ENCODE data around the gene SULT1E1.

Gene SULT1E1

GRCh38 chr4:69860052-69860451 lies at the start of gene SULT1E1:
SULT1E1 (minus strand) TSS chr4:69860145; CDS start chr4:69857644, 2,501 bp downstream.
- DNase-seq (ENCODE audit: low spot score): no peak

- DNase-seq (ENCODE audit: low spot score): no peak
Observed at GRCh38 chr4:69909195-69909594, 49.2 kb upstream of the SULT1E1 start.

- peak; percentile 5 for DNase-seq (ENCODE audit: low spot score)
Observed at GRCh38 chr4:69907151-69907550, 47.2 kb upstream of the SULT1E1 start.

- DNase-seq (ENCODE audit: low spot score): peak; percentile 43
Observed at GRCh38 chr4:69896530-69897116, 36.7 kb upstream of the SULT1E1 start.

GRCh38 chr4:69894721-69895120 lies 34.8 kb upstream of the SULT1E1 start:
- DNase-seq (ENCODE audit: low spot score): no peak

- no peak for DNase-seq (ENCODE audit: low spot score)
Observed at GRCh38 chr4:69894186-69894585, 34.2 kb upstream of the SULT1E1 start.

- no peak for DNase-seq (ENCODE audit: low spot score)
Observed at GRCh38 chr4:69888336-69888735, 28.4 kb upstream of the SULT1E1 start.

GRCh38 chr4:69882150-69882549 lies 22.2 kb upstream of the SULT1E1 start:
- DNase-seq (ENCODE audit: low spot score): no peak

GRCh38 chr4:69881173-69881773 lies 21.3 kb upstream of the SULT1E1 start:
- DNase-seq (ENCODE audit: low spot score): peak; percentile 77

GRCh38 chr4:69878250-69878649 lies 18.3 kb upstream of the SULT1E1 start:
- no peak for DNase-seq (ENCODE audit: low spot score)

- DNase-seq (ENCODE audit: low spot score): no peak
Observed at GRCh38 chr4:69877453-69877852, 17.5 kb upstream of the SULT1E1 start.

GRCh38 chr4:69876071-69876470 lies 16.1 kb upstream of the SULT1E1 start:
- no peak for DNase-seq (ENCODE audit: low spot score)

GRCh38 chr4:69875576-69875975 lies 15.6 kb upstream of the SULT1E1 start:
- no peak for DNase-seq (ENCODE audit: low spot score)

GRCh38 chr4:69874507-69874906 lies 14.6 kb upstream of the SULT1E1 start:
- no peak for DNase-seq (ENCODE audit: low spot score)

GRCh38 chr4:69861756-69862155 lies 1.8 kb upstream of the SULT1E1 start:
- DNase-seq (ENCODE audit: low spot score): no peak

- no peak for DNase-seq (ENCODE audit: low spot score)
Observed at GRCh38 chr4:69860521-69861298, 765 bp upstream of the SULT1E1 start.

- no peak for DNase-seq (ENCODE audit: low spot score)
Observed at GRCh38 chr4:69859140-69859685, 732 bp downstream of the SULT1E1 start.

- DNase-seq (ENCODE audit: low spot score): no peak
Observed at GRCh38 chr4:69858690-69859089, 1.3 kb downstream of the SULT1E1 start.

GRCh38 chr4:69855822-69856221 lies 4.1 kb downstream of the SULT1E1 start:
- DNase-seq (ENCODE audit: low spot score): no peak

GRCh38 chr4:69849969-69850368 lies 10.0 kb downstream of the SULT1E1 start:
- DNase-seq (ENCODE audit: low spot score): no peak

- no peak for DNase-seq (ENCODE audit: low spot score)
Observed at GRCh38 chr4:69849297-69849696, 10.6 kb downstream of the SULT1E1 start.

GRCh38 chr4:69848028-69848427 lies 11.9 kb downstream of the SULT1E1 start:
- DNase-seq (ENCODE audit: low spot score): no peak

- DNase-seq (ENCODE audit: low spot score): no peak
Observed at GRCh38 chr4:69843932-69844331, 16.0 kb downstream of the SULT1E1 start.
